Endothelial cell of umbilical vein (primary cell): Measurements from ENCODE around the gene SLC35F5. TPM values are rescaled to one million over a fixed set of nuclear protein-coding genes. Genes with fewer than 3 reads are reported as not detected.

Source experiments
- BruUV-seq: library from RNA; stranded (reverse); fragments of 400-500 nt; replicated peaks from 2 replicates; lab custom pipeline; 2021; lab: Mats Ljungman, UMichigan
- CTCF ChIA-PET: fragments of 300-600, 350-600 bp; sonication (Branson Sonifier 250); formaldehyde crosslinking; loops from one replicate; lab custom pipeline; 2021; ENCODE audit warnings: antibody characterized with exemption, inconsistent platforms; lab: Charles Lee
- POLR2A ChIA-PET: fragments of 300-600, 350-600 bp; sonication (Branson Sonifier 250); formaldehyde crosslinking; loops from one replicate; lab custom pipeline; 2021; ENCODE audit warnings: antibody characterized with exemption, inconsistent platforms; lab: Charles Lee
- DNase-seq: peaks from one replicate; pipeline ENCODE4 v3.0.0-alpha.2; 2011; ENCODE audit warnings: low read depth, low spot score
- FAIRE-seq: peaks from 2 replicates; lab custom pipeline; 2011; peaks lifted over from hg19 to GRCh38; lab: Jason Lieb, UNC
- H2AFZ ChIP-seq: 2 replicates; pipeline ENCODE4 v1.6.0; 2012; ENCODE audit warnings: low read depth, low read length, control low read depth, inconsistent platforms
- H3K27ac ChIP-seq: 2 replicates; pipeline ENCODE4 v1.5.1; 2011; ENCODE audit warnings: low read depth, mild to moderate bottlenecking, control low read depth, low read length, moderate library complexity; ENCODE audit not compliant: insufficient read depth
- H3K27me3 ChIP-seq, 2 experiments: 2 replicates each; pipeline versions ENCODE4 v1.6.0 to v1.6.1; 2011; ENCODE audit warnings: low read length in 2 of 2, mixed read lengths in 1 of 2; ENCODE audit not compliant: control insufficient read depth in 2 of 2, insufficient read depth in 2 of 2
- H3K36me3 ChIP-seq, 2 experiments: 2 replicates in 1 of 2; 3 replicates in 1 of 2; pipeline ENCODE4 v1.5.1; 2011; ENCODE audit warnings: low read length in 2 of 2, mild to moderate bottlenecking in 1 of 2, moderate library complexity in 1 of 2; ENCODE audit not compliant: control insufficient read depth in 2 of 2, insufficient read depth in 2 of 2; ENCODE audit errors: extremely low read depth in 1 of 2
- H3K4me1 ChIP-seq: 3 replicates; pipeline ENCODE4 v1.5.1; 2011; ENCODE audit warnings: mild to moderate bottlenecking, low read length; ENCODE audit not compliant: control insufficient read depth, insufficient read depth; ENCODE audit errors: extremely low read depth
- H3K4me2 ChIP-seq: 2 replicates; pipeline ENCODE4 v1.6.1; 2011; ENCODE audit warnings: low read length, control low read depth, mixed read lengths; ENCODE audit not compliant: insufficient read depth
- H3K4me3 ChIP-seq, 3 experiments: fragments of 200-600 bp in 1 of 3; sonication (generic), shearing (Covaris generic) in 1 of 3; replicated peaks in 1 of 3; 2 replicates each; pipeline ENCODE4 v1.5.1; 2011 to 2016; ENCODE audit warnings: control low read depth in 3 of 3, low read length in 3 of 3, mild to moderate bottlenecking in 2 of 3, inconsistent platforms in 1 of 3, low read depth in 1 of 3, moderate library complexity in 1 of 3; ENCODE audit not compliant: insufficient read depth in 1 of 3
- H3K79me2 ChIP-seq: 2 replicates; pipeline ENCODE4 v1.6.0; 2012; ENCODE audit warnings: low read length, inconsistent platforms; ENCODE audit not compliant: control insufficient read depth, insufficient read depth
- H3K9ac ChIP-seq: replicated peaks from 2 replicates; pipeline ENCODE3; 2011; ENCODE audit warnings: low read length, control low read depth; ENCODE audit not compliant: insufficient read depth; ENCODE audit errors: extremely low read depth
- H3K9me1 ChIP-seq: replicated peaks from 3 replicates; pipeline ENCODE4 v1.6.0; 2011; ENCODE audit warnings: mild to moderate bottlenecking, low read length; ENCODE audit not compliant: control insufficient read depth, insufficient read depth; ENCODE audit errors: extremely low read depth
- H3K9me3 ChIP-seq: replicated peaks from 2 replicates; pipeline ENCODE4 v1.5.1; 2012; ENCODE audit warnings: low read length, inconsistent platforms; ENCODE audit not compliant: control insufficient read depth, insufficient read depth
- H4K20me1 ChIP-seq: replicated peaks from 2 replicates; pipeline ENCODE3; 2011; ENCODE audit warnings: mild to moderate bottlenecking, low read length; ENCODE audit not compliant: control insufficient read depth, insufficient read depth; ENCODE audit errors: extremely low read depth
- CTCF ChIP-seq, 2 donors: IDR thresholded peaks; 1 replicate in 1 of 2; 2 replicates in 1 of 2; pipeline ENCODE4 v1.5.1; 2011; ENCODE audit warnings: low read length in 2 of 2, mild to moderate bottlenecking in 2 of 2, moderate library complexity in 2 of 2, control low read depth in 1 of 2, inconsistent platforms in 1 of 2, low read depth in 1 of 2; ENCODE audit not compliant: insufficient read depth in 1 of 2; ENCODE audit errors: extremely low read depth in 1 of 2
- EZH2 ChIP-seq: IDR thresholded peaks from 2 replicates; pipeline ENCODE4 v1.6.1; 2012; ENCODE audit warnings: borderline replicate concordance, low read depth, mild to moderate bottlenecking, moderate library complexity, low read length, inconsistent platforms; ENCODE audit not compliant: severe bottlenecking
- FOS ChIP-seq: IDR thresholded peaks from 2 replicates; pipeline ENCODE4 v1.6.1; 2011; ENCODE audit warnings: mild to moderate bottlenecking, low read length, moderate library complexity, borderline replicate concordance; ENCODE audit not compliant: insufficient read depth
- GATA2 ChIP-seq: IDR thresholded peaks from 2 replicates; pipeline ENCODE4 v1.7.0; 2011; ENCODE audit warnings: low read depth, mild to moderate bottlenecking, moderate library complexity, mixed read lengths, low read length; ENCODE audit not compliant: insufficient read length, insufficient read depth
- JUN ChIP-seq: IDR thresholded peaks from 2 replicates; pipeline ENCODE4 v1.6.1; 2011; ENCODE audit warnings: borderline replicate concordance, low read depth; ENCODE audit not compliant: insufficient read length, insufficient read depth
- MYC ChIP-seq: IDR thresholded peaks from one replicate; pipeline ENCODE4 v1.6.1; 2011; ENCODE audit warnings: mild to moderate bottlenecking, low read depth, low read length
- POLR2A ChIP-seq: IDR thresholded peaks from 2 replicates; pipeline ENCODE4 v1.6.1; 2012; ENCODE audit warnings: low read depth, mild to moderate bottlenecking, control low read depth, low read length
- POLR2AphosphoS5 ChIP-seq: IDR thresholded peaks from 2 replicates; pipeline ENCODE4 v1.6.1; 2012; ENCODE audit warnings: low read depth, mild to moderate bottlenecking, control low read depth, low read length, moderate library complexity; ENCODE audit not compliant: insufficient read depth
- dilution Hi-C: fragments of 300-500 bp; cut with MboI; formaldehyde crosslinking; loops from one replicate; pipeline ENCODE4 v1.15.0; 2019; ENCODE audit warnings: low sequenced_read_pairs; ENCODE audit not compliant: extremely low pct_ligation_motif_present
- intact Hi-C: fragments of 100-400 bp; cut with micrococcal nuclease; formaldehyde crosslinking; loops from one replicate; pipeline ENCODE4 v1.10.0; 2022
- polyA plus RNA-seq, 4 experiments: library from polyadenylated mRNA; depleted of rRNA in 3 of 4; stranded (reverse) in 3 of 4; unstranded in 1 of 4; fragments of >200 nt; gene quantifications; 2 replicates each; pipeline versions ENCODE4 v1.2.1 to v1.2.3, GENCODE V29; 2011 to 2012; ENCODE audit warnings: missing spikeins in 1 of 4
- total RNA-seq: library from RNA; stranded (reverse); gene quantifications from 2 replicates; pipeline ENCODE4 v1.2.3, GENCODE V29; 2021
- TF ChIP-seq, protein P1 (sequence below): IDR thresholded peaks from 2 replicates; pipeline ENCODE4 v1.6.1; 2011; ENCODE audit not compliant: insufficient read depth, insufficient read length

The SLC35F5 gene
- total and polyA plus RNA-seq, 2 donors (not counting 3 experiments of a cell fraction or from before 2014, with no cell fraction given): 22.4 to 51.1 TPM

GRCh38 chr2:113694438-113694837 lies 62.0 kb downstream of the SLC35F5 start:
- BruUV-seq: no TSS peak
- Histone ChIP-seq H3K4me1 (no peaks in the 10 kb centered on the region), H3K27ac (no peak overlapping the region)

More at GRCh38 chr2:113694438-113694837, 62.0 kb downstream of the SLC35F5 start:
- intact Hi-C loops (no loop called here), dilution Hi-C loops (no loop called here)
- H3K9me3 ChIP-seq: no peaks in the 10 kb centered on the region
- no peaks in the 10 kb centered on the region for H3K9me1 ChIP-seq
- TF ChIP-seq MYC (no peak), GATA2 (no peak), FOS (no peak), CTCF (IDR thresholded peaks at IDR 0.05; ENCODE audit: extremely low read depth in 1 of 2, insufficient read depth in 1 of 2, low read depth in 1 of 2, low read length in 2 of 2) (no peak), JUN (no peak), EZH2 (no peak), POLR2A (no peak), POLR2AphosphoS5 (no peak)
- TF ChIP-seq, protein P1, sequence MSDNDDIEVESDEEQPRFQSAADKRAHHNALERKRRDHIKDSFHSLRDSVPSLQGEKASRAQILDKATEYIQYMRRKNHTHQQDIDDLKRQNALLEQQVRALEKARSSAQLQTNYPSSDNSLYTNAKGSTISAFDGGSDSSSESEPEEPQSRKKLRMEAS: no peak
- H4K20me1 ChIP-seq: no peaks in the 10 kb centered on the region
- H3K9ac ChIP-seq: no peak overlapping the region
- peaks cover 0 to 2% of the 10 kb centered on the region in 2 experiments for H3K27me3 ChIP-seq
- DNase-seq: no peak
- ChIA-PET POLR2A (no interaction called here), CTCF (no interaction called here)
- no peak overlapping the region for H3K4me2 ChIP-seq
- no peaks in the 10 kb centered on the region for H3K79me2 ChIP-seq
- no peak overlapping the region for H3K4me3 ChIP-seq
- no peak for FAIRE-seq
- no peak overlapping the region for H2AFZ ChIP-seq
- no peaks in the 10 kb centered on the region for H3K36me3 ChIP-seq
